Measurements from ENCODE around the gene DLGAP1. TPM values are rescaled to one million over a fixed set of nuclear protein-coding genes. Genes with fewer than 3 reads are reported as not detected.

DLGAP1 gene
- polyA plus RNA-seq, 1 donor from 2014 or later = 4.5 TPM

GRCh38 chr18:3560755-3561154, 894.4 kb downstream of the DLGAP1 start:
- no peaks in the 10 kb centered on the region for H3K36me3 ChIP-seq (ENCODE audit: insufficient read depth, low read length)
- H3K9me2 ChIP-seq (ENCODE audit: insufficient read depth, low read length) = no peaks in the 10 kb centered on the region
- H3K4me2 ChIP-seq (ENCODE audit: low read length) = no peak overlapping the region
- H3K9ac ChIP-seq (ENCODE audit: low read length) = no peak overlapping the region
- no peak overlapping the region for H2AFZ ChIP-seq (ENCODE audit: low read depth, low read length)
- no peaks in the 10 kb centered on the region for H3K79me2 ChIP-seq (replicated peaks; ENCODE audit: insufficient read depth, low read length)
- H3F3A ChIP-seq (ENCODE audit: insufficient read depth, low read length, poor library complexity, severe bottlenecking) = no peaks in the 10 kb centered on the region
- H3K27ac ChIP-seq (ENCODE audit: low read length) = no peak overlapping the region
- no peaks in the 10 kb centered on the region for H4K20me1 ChIP-seq (ENCODE audit: insufficient read depth)
- H3K4me3 ChIP-seq (ENCODE audit: low read length) = no peak overlapping the region
- TF ChIP-seq RAD21 (conservative IDR thresholded peaks at IDR 0.05) (no peak), REST (IDR thresholded peaks at IDR 0.05; ENCODE audit: borderline replicate concordance) (no peak), SMC3 (conservative IDR thresholded peaks at IDR 0.05; ENCODE audit: poor library complexity) (no peak), CTCF (IDR thresholded peaks at IDR 0.05; ENCODE audit: poor library complexity, severe bottlenecking) (no peak), POLR2AphosphoS5 (IDR thresholded peaks at IDR 0.05) (no peak), EP300 (conservative IDR thresholded peaks at IDR 0.05; ENCODE audit: poor library complexity, severe bottlenecking) (no peak), TAF1 (IDR thresholded peaks at IDR 0.05; ENCODE audit: low read depth) (no peak), EZH2 (IDR thresholded peaks at IDR 0.05; ENCODE audit: borderline replicate concordance, insufficient read depth, low read length, poor library complexity, severe bottlenecking) (no peak), MXI1 (conservative IDR thresholded peaks at IDR 0.05; ENCODE audit: poor library complexity, severe bottlenecking) (no peak)
- no peaks in the 10 kb centered on the region for H3K9me3 ChIP-seq (ENCODE audit: low read length)
- H3K27me3 ChIP-seq (ENCODE audit: insufficient read depth, low read depth, low read length) = no peaks in the 10 kb centered on the region

GRCh38 chr18:3554811-3555427, 900.2 kb downstream of the DLGAP1 start:
- Histone ChIP-seq H3K4me3 (ENCODE audit: low read length) (no peak overlapping the region), H3K27me3 (ENCODE audit: insufficient read depth, low read depth, low read length) (no peaks in the 10 kb centered on the region), H3K36me3 (ENCODE audit: insufficient read depth, low read length) (no peaks in the 10 kb centered on the region), H3K9ac (ENCODE audit: low read length) (no peak overlapping the region), H3K9me2 (ENCODE audit: insufficient read depth, low read length) (no peaks in the 10 kb centered on the region), H4K20me1 (ENCODE audit: insufficient read depth) (no peaks in the 10 kb centered on the region), H3K79me2 (replicated peaks; ENCODE audit: insufficient read depth, low read length) (no peaks in the 10 kb centered on the region), H3K9me3 (ENCODE audit: low read length) (no peaks in the 10 kb centered on the region), H3K4me2 (ENCODE audit: low read length) (no peak overlapping the region), H2AFZ (ENCODE audit: low read depth, low read length) (no peak overlapping the region), H3K27ac (ENCODE audit: low read length) (no peak overlapping the region), H3F3A (ENCODE audit: insufficient read depth, low read length, poor library complexity, severe bottlenecking) (no peaks in the 10 kb centered on the region)
- no peak for TF ChIP-seq SMC3 (conservative IDR thresholded peaks at IDR 0.05; ENCODE audit: poor library complexity)
- no peak for TF ChIP-seq CTCF (IDR thresholded peaks at IDR 0.05; ENCODE audit: poor library complexity, severe bottlenecking)
- no peak for TF ChIP-seq RAD21 (conservative IDR thresholded peaks at IDR 0.05)
- TF ChIP-seq EZH2 (IDR thresholded peaks at IDR 0.05; ENCODE audit: borderline replicate concordance, insufficient read depth, low read length, poor library complexity, severe bottlenecking) = no peak
- no peak for TF ChIP-seq REST (IDR thresholded peaks at IDR 0.05; ENCODE audit: borderline replicate concordance)
- no peak for TF ChIP-seq MXI1 (conservative IDR thresholded peaks at IDR 0.05; ENCODE audit: poor library complexity, severe bottlenecking)
- TF ChIP-seq POLR2AphosphoS5 (IDR thresholded peaks at IDR 0.05) = no peak
- TF ChIP-seq EP300 (conservative IDR thresholded peaks at IDR 0.05; ENCODE audit: poor library complexity, severe bottlenecking) = no peak
- TF ChIP-seq TAF1 (IDR thresholded peaks at IDR 0.05; ENCODE audit: low read depth) = no peak

Data from neural cell (in vitro differentiated cells).